Heart right ventricle (tissue), 16 donors: ENCODE measurements around the gene PNMA6E. TPM values are rescaled to one million over a fixed set of nuclear protein-coding genes. Genes with fewer than 3 reads are reported as not detected.

Experiments
- ATAC-seq, 8 donors: fragments of 200-7000 bp; cut with Tn5 transposase; one replicate each; pipeline ENCODE4 v1.9.1; 2020; ENCODE audit warnings: mild to moderate bottlenecking in 8 of 8, moderate library complexity in 8 of 8, moderate number of reproducible peaks in 1 of 8
- DNase-seq, 2 donors: peaks; one replicate each; pipeline ENCODE4 v3.0.0-alpha.2; 2020
- H3K27ac ChIP-seq, 10 donors: fragments of 200-600 bp; sonication (generic) in 2 of 10; one replicate each; pipeline versions ENCODE4 v1.5.0 to v1.8.0; 2020 to 2022; ENCODE audit warnings: mild to moderate bottlenecking in 3 of 10
- H3K27me3 ChIP-seq, 7 donors: fragments of 200-600 bp; one replicate each; pipeline ENCODE4 v1.8.0; 2021 to 2022; ENCODE audit warnings: mild to moderate bottlenecking in 2 of 7
- H3K36me3 ChIP-seq, 9 donors: fragments of 200-600 bp; sonication (generic) in 1 of 9; one replicate each; pipeline versions ENCODE4 v1.5.0 to v1.8.0; 2020 to 2022; ENCODE audit warnings: mild to moderate bottlenecking in 2 of 9
- H3K4me1 ChIP-seq, 9 donors: fragments of 200-600 bp; sonication (generic) in 1 of 9; one replicate each; pipeline versions ENCODE4 v1.5.0 to v1.8.0; 2020 to 2022; ENCODE audit warnings: mild to moderate bottlenecking in 4 of 9
- H3K4me3 ChIP-seq, 10 donors: fragments of 200-600 bp; sonication (generic) in 2 of 10; one replicate each; pipeline versions ENCODE4 v1.5.0 to v1.8.0; 2020 to 2022; ENCODE audit warnings: mild to moderate bottlenecking in 7 of 10, moderate library complexity in 2 of 10
- H3K9me3 ChIP-seq, 11 donors: fragments of 200-600 bp in 10 of 11; sonication (generic) in 2 of 11; one replicate each; pipeline versions ENCODE4 v1.5.0 to v1.8.0; 2013 to 2022; ENCODE audit warnings: mild to moderate bottlenecking in 2 of 11, control low read depth in 1 of 11, moderate library complexity in 1 of 11
- WGBS, 2 donors: extraction: QIAGEN DNeasy Blood & Tissue Kit; methylation state at CpG; one replicate each; pipeline ENCODE4 v1.1.7; 2013; ENCODE audit warnings: inconsistent platforms in 1 of 2; 5-methylcytosine and 5-hydroxymethylcytosine counted together
- intact Hi-C, 10 donors: fragments of 100-400 bp; cut with DNase I; formaldehyde crosslinking; loops; one replicate each; pipeline versions ENCODE4 v1.11.1 to v1.14.2; 2022
- polyA plus RNA-seq, 2 donors: library from polyadenylated mRNA; stranded (reverse); fragments of 200-250 nt; gene quantifications; one replicate each; pipeline ENCODE4 v1.2.3, GENCODE V29; 2013
- total RNA-seq, 10 donors: library from RNA; stranded (reverse); fragmentation: NEBNext Ultra II Directional in 3 of 10; extraction: Animal tissue kit (Norgen Biotek cat#: 25700) in 3 of 10; gene quantifications; one replicate each; pipeline versions ENCODE4 v1.2.1 to v1.2.4, GENCODE V29; 2021 to 2023
- TF ChIP-seq, protein P1 (sequence below), 9 donors: fragments of 200-600 bp; sonication (generic) in 2 of 9; IDR thresholded peaks; one replicate each; pipeline versions ENCODE4 v1.5.0 to v1.8.0; 2021 to 2022; ENCODE audit warnings: antibody characterized with exemption in 9 of 9, mild to moderate bottlenecking in 5 of 9, moderate library complexity in 1 of 9
- donor health status: Arrhythmogenic right ventricular cardiomyopathy.
- donor health status: ischemic (EF 13 %, LVEDD 7.1; RV severe dilation, severe dysfunction).
- donor health status: healthy with polysubstance abuse.
- donor health status: DM: no; HTN: yes; CAD: no.
- donor health status: DM: no; HTN: no; CAD: no.
- donor health status: ischemic (EF 25% LVEDD 6.9; RV normal size, moderate dysfunction).
- donor health status: ischemic (EF 25% LVEDD 5.7; RV mildly dilated, moderate dysfunction).
- donor health status: healthy.
- donor health status: DM: yes; HTN: yes; CAD: no.
- donor health status: Ischemic cardiomyopathy.
- donor health status: ischemic (EF 35%, LVEDD 5.7; RV mildly dilated, moderate dysfunction).
- donor health status: nonischemic (EF 11% LVEDD 7.7; RV severe dilation, severe dysfunction).
- donor health status: DM: yes; HTN: yes; CAD: no.
- donor health status: PGD.
- donor health status: ischemic (EF 29% LVEDD 5.4; RV normal size, mild dysfunction).
- donor health status: nonischemic (EF 23%, LVEDD 6.1; RV moderate dilation, normal function).

PNMA6E gene
- total and polyA plus RNA-seq, 12 donors: not detected

DNA sequence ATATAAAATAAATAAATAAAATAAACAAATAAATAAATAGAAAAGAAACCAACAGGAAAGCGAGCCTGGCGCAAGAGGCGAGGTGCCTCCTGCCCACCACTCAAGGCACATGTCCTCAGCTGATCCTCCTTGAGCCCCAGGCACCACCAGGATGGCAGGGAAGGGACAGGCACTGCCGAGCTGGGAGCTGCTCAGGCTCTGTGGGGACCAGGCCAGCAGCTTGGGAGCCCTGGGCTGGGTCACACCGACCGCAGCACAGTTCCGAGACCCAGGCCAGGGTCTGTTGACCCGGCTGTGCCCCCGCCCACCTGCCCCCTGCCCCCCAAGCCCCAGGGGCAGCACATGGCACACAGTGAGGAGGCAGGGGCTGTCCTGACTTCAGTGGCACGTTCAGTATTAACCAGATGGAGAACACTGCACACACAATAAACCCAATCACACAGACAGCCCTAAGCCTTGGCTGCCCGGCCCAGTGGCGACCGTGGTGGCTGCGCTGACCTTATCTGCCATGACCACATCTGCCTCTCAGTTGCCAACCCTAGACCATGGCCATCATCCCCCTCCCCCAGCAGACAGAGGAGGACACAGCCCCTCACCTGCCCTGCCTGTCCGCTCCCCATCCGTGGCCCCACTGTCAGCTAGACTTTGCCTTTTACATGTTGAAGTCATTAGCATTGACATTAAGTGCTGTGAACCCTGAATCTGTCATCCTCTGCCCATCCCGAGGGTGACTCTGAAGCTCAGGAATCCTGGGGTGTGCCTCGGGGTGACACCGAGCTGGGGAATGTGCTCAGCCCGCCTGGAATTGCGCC, 47.6 kb upstream of the PNMA6E start:
- TF ChIP-seq, protein P1, sequence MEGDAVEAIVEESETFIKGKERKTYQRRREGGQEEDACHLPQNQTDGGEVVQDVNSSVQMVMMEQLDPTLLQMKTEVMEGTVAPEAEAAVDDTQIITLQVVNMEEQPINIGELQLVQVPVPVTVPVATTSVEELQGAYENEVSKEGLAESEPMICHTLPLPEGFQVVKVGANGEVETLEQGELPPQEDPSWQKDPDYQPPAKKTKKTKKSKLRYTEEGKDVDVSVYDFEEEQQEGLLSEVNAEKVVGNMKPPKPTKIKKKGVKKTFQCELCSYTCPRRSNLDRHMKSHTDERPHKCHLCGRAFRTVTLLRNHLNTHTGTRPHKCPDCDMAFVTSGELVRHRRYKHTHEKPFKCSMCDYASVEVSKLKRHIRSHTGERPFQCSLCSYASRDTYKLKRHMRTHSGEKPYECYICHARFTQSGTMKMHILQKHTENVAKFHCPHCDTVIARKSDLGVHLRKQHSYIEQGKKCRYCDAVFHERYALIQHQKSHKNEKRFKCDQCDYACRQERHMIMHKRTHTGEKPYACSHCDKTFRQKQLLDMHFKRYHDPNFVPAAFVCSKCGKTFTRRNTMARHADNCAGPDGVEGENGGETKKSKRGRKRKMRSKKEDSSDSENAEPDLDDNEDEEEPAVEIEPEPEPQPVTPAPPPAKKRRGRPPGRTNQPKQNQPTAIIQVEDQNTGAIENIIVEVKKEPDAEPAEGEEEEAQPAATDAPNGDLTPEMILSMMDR (IDR thresholded peaks at IDR 0.05): no peak
- Histone ChIP-seq H3K4me3 (no peak overlapping the region), H3K27ac (no peak overlapping the region), H3K4me1 (no peaks in the 10 kb centered on the region), H3K27me3 (peaks cover 0 to 6% (median 0%) of the 10 kb centered on the region in 7 donors), H3K9me3 (no peaks in the 10 kb centered on the region), H3K36me3 (peaks cover 0 to 29% (median 0%) of the 10 kb centered on the region in 9 donors)
- ATAC-seq: no peak
- 98 to 99% methylated on average over 13 to 21 of the region's 21 CpGs for WGBS, 2 donors
- DNase-seq: no peak
- intact Hi-C loops: no loop called here

DNA sequence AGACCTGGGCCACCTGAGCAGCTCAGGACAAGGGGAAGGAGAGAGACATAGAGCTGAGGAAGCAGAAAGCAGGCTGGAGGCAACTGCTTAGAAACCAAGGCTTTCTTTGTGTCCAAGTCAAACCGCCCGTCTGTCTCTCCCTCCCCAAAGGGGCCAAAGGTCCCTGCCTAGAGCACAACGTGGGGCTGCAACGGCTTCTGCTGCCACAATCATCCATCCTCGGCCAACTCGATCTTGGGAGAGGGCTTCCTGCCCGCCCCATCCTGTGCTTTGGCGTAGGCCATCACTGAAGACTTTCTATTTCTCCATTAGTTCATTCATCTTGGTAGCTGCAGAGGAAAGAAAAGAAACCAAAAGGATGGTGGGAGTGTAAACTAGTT, 46.4 kb upstream of the PNMA6E start:
- Histone ChIP-seq H3K27ac (no peak overlapping the region), H3K36me3 (peaks cover 0 to 20% (median 0%) of the 10 kb centered on the region in 9 donors), H3K9me3 (no peaks in the 10 kb centered on the region), H3K27me3 (peaks cover 0 to 9% (median 0%) of the 10 kb centered on the region in 7 donors), H3K4me1 (no peaks in the 10 kb centered on the region), H3K4me3 (no peak overlapping the region)
- TF ChIP-seq, protein P1 (IDR thresholded peaks at IDR 0.05): no peak
- 88% methylated on average over 8 of the region's 8 CpGs for WGBS, 2 donors
- intact Hi-C loops: no loop called here
- DNase-seq (no peak), ATAC-seq (no peak)

DNA sequence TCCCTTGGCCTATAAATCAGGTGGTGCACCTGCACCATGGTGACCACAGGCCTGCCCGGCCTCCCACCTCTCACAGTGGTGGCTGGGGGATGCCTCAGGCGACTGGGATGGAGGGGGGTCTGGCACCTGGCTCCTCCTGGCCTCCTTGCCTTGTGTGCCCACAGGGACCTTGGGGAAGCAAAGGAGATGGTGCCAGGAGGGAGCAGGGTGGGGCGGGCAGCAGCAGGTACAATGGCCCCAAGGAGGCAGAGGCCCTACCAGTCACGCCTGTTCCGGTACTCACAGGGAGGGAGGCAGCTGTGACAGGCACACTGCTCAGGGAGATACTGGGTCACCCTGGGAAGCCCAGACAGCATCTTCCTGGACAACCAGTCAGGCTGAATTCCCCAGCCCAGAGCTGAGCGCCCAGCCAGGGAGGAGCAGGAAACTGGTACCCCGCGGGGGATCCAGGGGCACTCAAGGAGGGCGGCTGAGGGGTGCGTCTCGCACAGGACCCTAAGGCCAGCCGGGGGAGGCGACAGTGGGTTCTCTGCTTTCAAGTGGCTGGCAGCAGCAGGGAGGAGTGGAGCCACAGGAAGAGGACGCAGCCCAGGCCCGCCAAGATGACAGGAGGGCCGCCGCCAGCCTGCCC, 45.9 kb upstream of the PNMA6E start:
- 91 to 93% methylated on average over 12 to 17 of the region's 17 CpGs for WGBS, 2 donors
- no peak for ATAC-seq

DNA sequence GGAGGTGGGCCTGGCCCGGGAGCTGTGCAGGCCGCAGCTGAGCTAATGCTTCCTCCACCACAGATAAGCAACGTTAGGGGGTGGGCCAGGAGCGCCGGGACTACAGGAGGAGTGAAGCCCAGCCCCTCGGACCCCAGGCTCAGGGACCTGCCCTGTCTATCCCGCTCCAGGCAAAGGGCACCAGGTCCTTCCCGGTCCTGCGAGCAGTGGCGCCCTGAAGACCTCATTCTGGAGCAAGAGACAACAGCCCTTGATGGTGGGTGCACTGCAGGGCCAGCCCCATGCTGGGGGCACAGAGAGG, 45.4 kb upstream of the PNMA6E start:
- DNase-seq: no peak
- no peak overlapping the region for H3K27ac ChIP-seq
- H3K27me3 ChIP-seq: peaks cover 0 to 10% (median 0%) of the 10 kb centered on the region in 7 donors
- intact Hi-C loops: no loop called here
- WGBS, 2 donors: 60 to 68% methylated on average over 10 of the region's 10 CpGs
- TF ChIP-seq, protein P1 (IDR thresholded peaks at IDR 0.05): no peak
- H3K9me3 ChIP-seq: no peaks in the 10 kb centered on the region
- H3K4me3 ChIP-seq: no peak overlapping the region
- peaks cover 0 to 17% (median 0%) of the 10 kb centered on the region in 9 donors for H3K36me3 ChIP-seq
- ATAC-seq: peak in 1 of 8 donors; percentile 13
- no peaks in the 10 kb centered on the region for H3K4me1 ChIP-seq

More for the DNA sequence above, 45.9 kb upstream of the PNMA6E start:
- intact Hi-C loops: no loop called here
- H3K27me3 ChIP-seq: peaks cover 0 to 10% (median 0%) of the 10 kb centered on the region in 7 donors
- H3K27ac ChIP-seq: no peak overlapping the region
- TF ChIP-seq, protein P1 (IDR thresholded peaks at IDR 0.05): no peak
- H3K9me3 ChIP-seq: no peaks in the 10 kb centered on the region
- H3K36me3 ChIP-seq: peaks cover 0 to 20% (median 0%) of the 10 kb centered on the region in 9 donors
- no peak for DNase-seq
- H3K4me1 ChIP-seq: no peaks in the 10 kb centered on the region
- H3K4me3 ChIP-seq: no peak overlapping the region
